GM12878 (cell line): ENCODE results near the gene NEBL. TPM values are rescaled to one million over a fixed set of nuclear protein-coding genes. Genes with fewer than 3 reads are reported as not detected.

ENCODE experiments used
- ATAC-seq: fragments of 200-7000 bp; cut with Tn5 transposase; 3 replicates; pipeline ENCODE4 v1.9.1; 2020; ENCODE audit warnings: mild to moderate bottlenecking, moderate library complexity
- BruUV-seq: library from RNA; stranded (reverse); fragments of 400-500 nt; replicated peaks from 2 replicates; lab custom pipeline; 2021; lab: Mats Ljungman, UMichigan
- CTCF ChIA-PET: fragments of 300-600 bp; sonication (Branson Sonifier 250); formaldehyde crosslinking; extraction: SDS; loops from one replicate; lab custom pipeline; 2021; ENCODE audit warnings: inconsistent platforms; lab: Yijun Ruan, JAX
- POLR2A ChIA-PET: fragments of 350-600 bp; formaldehyde crosslinking; extraction: SDS; loops from one replicate; lab custom pipeline; 2021; ENCODE audit warnings: inconsistent platforms; lab: Charles Lee
- RAD21 ChIA-PET: fragments of 300-600 bp; sonication (Branson Sonifier 250); formaldehyde crosslinking; loops from one replicate; lab custom pipeline; 2023; ENCODE audit warnings: antibody characterized with exemption; ENCODE audit not compliant: unreplicated experiment; lab: Charles Lee
- SMC1A ChIA-PET: fragments of 300-600 bp; sonication (Branson Sonifier 250); formaldehyde crosslinking; loops from one replicate; lab custom pipeline; 2023; ENCODE audit not compliant: unreplicated experiment, uncharacterized antibody; lab: Charles Lee
- DNase-seq: peaks from one replicate; pipeline ENCODE4 v3.0.0-alpha.2; 2011; ENCODE audit warnings: low read depth, low spot score
- FAIRE-seq: peaks from 3 replicates; lab custom pipeline; 2011; peaks lifted over from hg19 to GRCh38; lab: Jason Lieb, UNC
- H2AFZ ChIP-seq: 2 replicates; pipeline ENCODE4 v1.6.0; 2011; ENCODE audit warnings: low read depth, low read length, control low read depth; ENCODE audit not compliant: control insufficient read depth
- H3K27ac ChIP-seq: 2 replicates; pipeline ENCODE4 v1.5.1; 2011; ENCODE audit warnings: control low read depth; ENCODE audit not compliant: control insufficient read depth, insufficient read depth
- H3K27me3 ChIP-seq, 2 experiments: replicated peaks in 1 of 2; 2 replicates each; pipeline versions ENCODE4 v1.6.0 to v1.6.1; 2011; ENCODE audit warnings: low read length in 1 of 2; ENCODE audit not compliant: control insufficient read depth in 2 of 2, insufficient read depth in 2 of 2
- H3K36me3 ChIP-seq, 2 experiments: 2 replicates each; pipeline ENCODE4 v1.5.1; 2011; ENCODE audit warnings: low read length in 1 of 2; ENCODE audit not compliant: control insufficient read depth in 2 of 2, insufficient read depth in 2 of 2
- H3K4me1 ChIP-seq: 2 replicates; pipeline ENCODE4 v1.6.1; 2011; ENCODE audit warnings: mild to moderate bottlenecking, low read length, moderate library complexity, mixed read lengths; ENCODE audit not compliant: control insufficient read depth, insufficient read depth
- H3K4me2 ChIP-seq: 2 replicates; pipeline ENCODE4 v1.6.0; 2011; ENCODE audit warnings: control low read depth; ENCODE audit not compliant: control insufficient read depth, insufficient read depth
- H3K4me3 ChIP-seq: fragments of 200-600 bp; sonication (generic); 2 replicates; pipeline ENCODE4 v1.5.1; 2016
- H3K79me2 ChIP-seq: 2 replicates; pipeline ENCODE4 v1.6.0; 2011; ENCODE audit warnings: low read length; ENCODE audit not compliant: control insufficient read depth, insufficient read depth
- H3K9ac ChIP-seq: 2 replicates; pipeline ENCODE4 v1.8.0; 2011; ENCODE audit warnings: low read length, control low read depth, mixed read lengths; ENCODE audit not compliant: control insufficient read depth, insufficient read depth
- H3K9me3 ChIP-seq: replicated peaks from 3 replicates; pipeline ENCODE4 v1.5.1; 2011; ENCODE audit warnings: mild to moderate bottlenecking, low read length; ENCODE audit not compliant: control insufficient read depth, insufficient read depth
- H4K20me1 ChIP-seq: 2 replicates; pipeline ENCODE4 v1.6.0; 2011; ENCODE audit not compliant: control insufficient read depth, insufficient read depth
- ATF7 ChIP-seq: fragments of 450-650 bp; IDR thresholded peaks from 2 replicates; pipeline ENCODE4 v1.6.1; 2016; ENCODE audit warnings: low read depth, mild to moderate bottlenecking
- FOXK2 ChIP-seq: fragments of 450-650 bp; IDR thresholded peaks from 2 replicates; pipeline ENCODE4 v1.6.1; 2017; ENCODE audit warnings: mild to moderate bottlenecking, moderate library complexity
- IRF4 ChIP-seq: IDR thresholded peaks from 2 replicates; pipeline ENCODE4 v1.6.1; 2011; ENCODE audit warnings: low read depth, low read length
- RAD51 ChIP-seq: fragments of 450-650 bp; IDR thresholded peaks from 2 replicates; pipeline ENCODE4 v1.6.1; 2016; ENCODE audit warnings: moderate library complexity, mild to moderate bottlenecking, inconsistent platforms
- TCF3 ChIP-seq: IDR thresholded peaks from 2 replicates; pipeline ENCODE4 v1.6.1; 2012; ENCODE audit warnings: low read depth, mild to moderate bottlenecking, low read length, borderline replicate concordance; ENCODE audit not compliant: insufficient read depth
- ZSCAN29 ChIP-seq: fragments of 450-650 bp; IDR thresholded peaks from 2 replicates; pipeline ENCODE4 v1.6.1; 2017; ENCODE audit warnings: mild to moderate bottlenecking, moderate library complexity
- WGBS: methylation state at CpG from one replicate; pipeline ENCODE4 v1.1.6; 2016; ENCODE audit warnings: low lambda C conversion rate; ENCODE audit not compliant: insufficient replicate concordance, insufficient coverage; ENCODE audit errors: missing lambda C conversion rate; 5-methylcytosine and 5-hydroxymethylcytosine counted together
- in situ Hi-C: fragments of 300-500 bp; cut with MboI; formaldehyde crosslinking; loops from 9 replicates; pipeline ENCODE4 v1.14.3; 2018; ENCODE audit warnings: mixed read lengths
- intact Hi-C: fragments of 100-400 bp; cut with micrococcal nuclease; formaldehyde crosslinking; loops from one replicate; pipeline ENCODE4 v1.14.2; 2022; ENCODE audit not compliant: unreplicated experiment
- polyA plus RNA-seq, 11 experiments: library from polyadenylated mRNA; depleted of rRNA in 4 of 11; unstranded in 6 of 11; stranded (reverse) in 5 of 11; fragments of >200 nt; fragmentation: Nextera tagmentation in 4 of 11; fragmentation: Illumina TruSeq in 1 of 11; extraction: Ambion mirVana in 4 of 11; extraction: Trizol in 1 of 11; gene quantifications; 1 replicate in 1 of 11; 2 replicates in 10 of 11; pipeline versions ENCODE4 v1.2.1 to v1.2.3, GENCODE V29; 2011 to 2016; ENCODE audit warnings: inconsistent platforms in 2 of 11, missing spikeins in 2 of 11, low read depth in 1 of 11
- total RNA-seq, 4 experiments: library from RNA; depleted of rRNA in 3 of 4; stranded (reverse); fragments of >200 nt in 3 of 4; fragmentation: Illumina TruSeq in 1 of 4; extraction: Trizol in 1 of 4; gene quantifications; 2 replicates each; pipeline versions ENCODE4 v1.2.1 to v1.2.3, GENCODE V29; 2013 to 2021
- TF ChIP-seq, protein P1 (sequence below): fragments of 450-650 bp; IDR thresholded peaks from 2 replicates; pipeline ENCODE4 v1.6.1; 2017; ENCODE audit warnings: borderline replicate concordance
- TF ChIP-seq, protein P2 (sequence below): fragments of 450-650 bp; IDR thresholded peaks from 2 replicates; pipeline ENCODE4 v1.6.1; 2017; ENCODE audit warnings: antibody characterized with exemption, mild to moderate bottlenecking, moderate library complexity
- TF ChIP-seq, protein P3 (sequence below): IDR thresholded peaks from 2 replicates; pipeline ENCODE4 v1.6.1; 2011; ENCODE audit warnings: low read depth, low read length, improper control_type of control experiment, borderline replicate concordance

Gene NEBL
- total and polyA plus RNA-seq, 10 of the 15 experiments (the other 5 are each of a cell fraction or from before 2014, with no cell fraction given) = 0.04 to 0.56 (median 0.11) TPM; not detected in 6

DNA sequence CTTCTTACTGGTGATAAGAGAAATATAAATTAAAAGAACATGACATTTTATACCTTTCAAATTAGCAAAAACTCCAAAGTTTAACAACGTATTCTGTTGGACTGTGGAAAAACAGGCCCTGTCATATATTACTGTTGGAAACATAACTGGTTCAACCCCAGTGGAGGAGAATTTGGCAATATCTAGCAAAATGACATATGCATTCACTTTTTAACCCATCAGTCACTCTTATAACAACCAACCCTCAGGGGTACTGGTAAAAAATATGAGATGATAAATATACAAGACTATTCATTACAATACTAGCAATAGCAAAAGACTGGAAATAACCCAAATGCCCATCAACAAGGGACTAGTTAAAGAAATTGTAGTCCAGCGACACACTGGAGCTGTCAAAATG, 22.9 kb upstream of the NEBL start (continued):
- TF ChIP-seq, protein P1, sequence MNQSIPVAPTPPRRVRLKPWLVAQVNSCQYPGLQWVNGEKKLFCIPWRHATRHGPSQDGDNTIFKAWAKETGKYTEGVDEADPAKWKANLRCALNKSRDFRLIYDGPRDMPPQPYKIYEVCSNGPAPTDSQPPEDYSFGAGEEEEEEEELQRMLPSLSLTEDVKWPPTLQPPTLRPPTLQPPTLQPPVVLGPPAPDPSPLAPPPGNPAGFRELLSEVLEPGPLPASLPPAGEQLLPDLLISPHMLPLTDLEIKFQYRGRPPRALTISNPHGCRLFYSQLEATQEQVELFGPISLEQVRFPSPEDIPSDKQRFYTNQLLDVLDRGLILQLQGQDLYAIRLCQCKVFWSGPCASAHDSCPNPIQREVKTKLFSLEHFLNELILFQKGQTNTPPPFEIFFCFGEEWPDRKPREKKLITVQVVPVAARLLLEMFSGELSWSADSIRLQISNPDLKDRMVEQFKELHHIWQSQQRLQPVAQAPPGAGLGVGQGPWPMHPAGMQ = no peak
- TF ChIP-seq TCF3 (no peak), FOXK2 (no peak), IRF4 (no peak)
- TF ChIP-seq, protein P2, sequence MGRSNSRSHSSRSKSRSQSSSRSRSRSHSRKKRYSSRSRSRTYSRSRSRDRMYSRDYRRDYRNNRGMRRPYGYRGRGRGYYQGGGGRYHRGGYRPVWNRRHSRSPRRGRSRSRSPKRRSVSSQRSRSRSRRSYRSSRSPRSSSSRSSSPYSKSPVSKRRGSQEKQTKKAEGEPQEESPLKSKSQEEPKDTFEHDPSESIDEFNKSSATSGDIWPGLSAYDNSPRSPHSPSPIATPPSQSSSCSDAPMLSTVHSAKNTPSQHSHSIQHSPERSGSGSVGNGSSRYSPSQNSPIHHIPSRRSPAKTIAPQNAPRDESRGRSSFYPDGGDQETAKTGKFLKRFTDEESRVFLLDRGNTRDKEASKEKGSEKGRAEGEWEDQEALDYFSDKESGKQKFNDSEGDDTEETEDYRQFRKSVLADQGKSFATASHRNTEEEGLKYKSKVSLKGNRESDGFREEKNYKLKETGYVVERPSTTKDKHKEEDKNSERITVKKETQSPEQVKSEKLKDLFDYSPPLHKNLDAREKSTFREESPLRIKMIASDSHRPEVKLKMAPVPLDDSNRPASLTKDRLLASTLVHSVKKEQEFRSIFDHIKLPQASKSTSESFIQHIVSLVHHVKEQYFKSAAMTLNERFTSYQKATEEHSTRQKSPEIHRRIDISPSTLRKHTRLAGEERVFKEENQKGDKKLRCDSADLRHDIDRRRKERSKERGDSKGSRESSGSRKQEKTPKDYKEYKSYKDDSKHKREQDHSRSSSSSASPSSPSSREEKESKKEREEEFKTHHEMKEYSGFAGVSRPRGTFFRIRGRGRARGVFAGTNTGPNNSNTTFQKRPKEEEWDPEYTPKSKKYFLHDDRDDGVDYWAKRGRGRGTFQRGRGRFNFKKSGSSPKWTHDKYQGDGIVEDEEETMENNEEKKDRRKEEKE = no peak

DNA sequence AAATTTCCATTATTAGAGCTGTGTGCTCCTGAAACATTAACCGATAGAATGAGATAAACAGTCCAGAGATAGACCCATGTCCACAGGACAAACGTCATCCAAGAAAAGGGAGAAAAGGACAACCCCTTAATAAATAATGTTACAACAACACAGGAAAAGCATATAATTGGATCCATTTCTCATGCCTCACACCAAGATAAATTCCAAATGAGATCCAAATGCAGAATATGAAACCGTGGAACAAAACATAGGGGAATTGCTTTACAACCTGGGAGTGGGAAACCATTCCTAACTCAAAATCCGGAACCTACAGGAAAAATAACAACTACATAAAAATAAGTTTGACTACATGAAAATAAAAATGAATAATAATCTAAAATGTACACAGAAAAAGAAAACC, 22.4 kb upstream of the NEBL start:
- no peak overlapping the region for H3K4me3 ChIP-seq
- ChIA-PET SMC1A (no interaction called here), RAD21 (no interaction called here), CTCF (no interaction called here), POLR2A (no interaction called here)
- H3K79me2 ChIP-seq = no peaks in the 10 kb centered on the region
- FAIRE-seq (no peak), DNase-seq (no peak), ATAC-seq (no peak)
- no peak overlapping the region for H2AFZ ChIP-seq
- no peaks in the 10 kb centered on the region for H3K9me3 ChIP-seq
- in situ Hi-C loops (no loop called here), intact Hi-C loops (no loop called here)
- H3K9ac ChIP-seq = no peak overlapping the region
- H4K20me1 ChIP-seq = no peaks in the 10 kb centered on the region
- no peaks in the 10 kb centered on the region for H3K27me3 ChIP-seq
- H3K27ac ChIP-seq = no peak overlapping the region
- BruUV-seq = no TSS peak
- no peak overlapping the region for H3K4me2 ChIP-seq
- H3K36me3 ChIP-seq = no peaks in the 10 kb centered on the region
- no peaks in the 10 kb centered on the region for H3K4me1 ChIP-seq
- TF ChIP-seq ZSCAN29 (no peak), RAD51 (no peak), ATF7 (no peak)
- TF ChIP-seq, protein P3, sequence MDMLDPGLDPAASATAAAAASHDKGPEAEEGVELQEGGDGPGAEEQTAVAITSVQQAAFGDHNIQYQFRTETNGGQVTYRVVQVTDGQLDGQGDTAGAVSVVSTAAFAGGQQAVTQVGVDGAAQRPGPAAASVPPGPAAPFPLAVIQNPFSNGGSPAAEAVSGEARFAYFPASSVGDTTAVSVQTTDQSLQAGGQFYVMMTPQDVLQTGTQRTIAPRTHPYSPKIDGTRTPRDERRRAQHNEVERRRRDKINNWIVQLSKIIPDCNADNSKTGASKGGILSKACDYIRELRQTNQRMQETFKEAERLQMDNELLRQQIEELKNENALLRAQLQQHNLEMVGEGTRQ = no peak
- 58% methylated on average over 4 of the region's 4 CpGs for WGBS
